ENCODE results near the gene CLIC4.
"Not testable (repeated sequence)": the region's sequence is repeated elsewhere in the genome, so short reads cannot be mapped to it uniquely, and the experiment has no call there.

The CLIC4 gene

DNA sequence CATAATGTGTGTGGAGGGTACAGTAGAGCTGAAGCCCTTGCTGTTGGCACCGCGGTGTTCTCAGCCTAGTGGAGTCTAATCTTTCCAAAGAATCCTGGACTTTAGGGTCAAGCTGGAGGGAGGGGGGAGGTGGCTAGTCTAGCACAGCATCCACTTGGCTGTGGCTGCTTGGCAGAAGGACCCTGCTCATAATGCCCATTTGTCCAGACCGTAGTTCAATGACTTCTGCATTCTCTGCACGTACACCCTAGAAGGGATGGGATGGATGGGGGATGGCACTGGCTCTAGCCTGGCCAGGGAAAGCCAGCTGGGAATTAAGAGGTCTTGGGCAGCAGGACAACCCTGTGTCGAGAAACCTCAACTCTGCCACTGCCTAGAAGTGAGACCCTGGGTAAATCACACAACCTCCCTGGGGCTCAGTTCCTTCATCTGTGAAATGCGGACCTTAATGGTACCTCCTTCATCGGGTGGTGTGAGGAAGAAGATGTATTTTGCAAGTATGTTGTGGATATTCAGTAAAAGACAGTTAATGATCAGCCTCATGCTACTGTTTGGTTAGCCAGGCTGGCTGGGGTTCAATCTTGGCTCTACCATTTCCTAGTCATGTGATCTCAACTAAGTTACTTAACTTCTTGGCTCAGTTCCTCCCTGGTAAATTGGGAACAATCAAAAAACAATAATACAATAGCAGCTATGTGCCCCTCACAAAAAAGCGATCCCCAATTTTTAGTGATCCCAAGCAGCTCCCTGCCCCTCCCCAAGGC is 27.2 kb upstream of the CLIC4 start:
- Histone ChIP-seq H3K4me3 (ENCODE audit: control insufficient read depth in 1 of 7, extremely low read depth in 1 of 7, insufficient read depth in 4 of 7, low read depth in 2 of 7, low read length in 6 of 7) (no peak overlapping the region), H3K4me1 (ENCODE audit: control extremely low read depth in 1 of 4, control insufficient read depth in 4 of 4, insufficient read depth in 4 of 4, low read length in 3 of 4) (peaks cover 0 to 10% (median 6%) of the 10 kb centered on the region in 4 experiments), H3K36me3 (ENCODE audit: control insufficient read depth in 4 of 4, insufficient read depth in 4 of 4, low read length in 3 of 4) (no peaks in the 10 kb centered on the region), H3K27ac (ENCODE audit: insufficient read depth in 1 of 2, low read depth in 1 of 2, low read length in 2 of 2, poor library complexity in 1 of 2, severe bottlenecking in 2 of 2) (no peak overlapping the region), H3K9me3 (ENCODE audit: control extremely low read depth in 1 of 5, control insufficient read depth in 4 of 5, insufficient read depth in 2 of 5, low read depth in 1 of 5, low read length in 4 of 5) (no peaks in the 10 kb centered on the region), H3K27me3 (replicated peaks in 2 of 5; ENCODE audit: control insufficient read depth in 4 of 5, insufficient read depth in 5 of 5, low read length in 4 of 5) (no peaks in the 10 kb centered on the region)
- CTCF ChIA-PET = interaction anchor here (0.8 to 2.7 kb wide), 3 partner anchors 11 to 29 kb away, joined by 3 to 7 read pairs (median 7); partner anchors contain the start of gene CLIC4
- POLR2A ChIA-PET = interaction anchor here (0.7 kb wide), 2 partner anchors 41 to 304 kb away, joined by 3 to 5 read pairs; no protein-coding TSS in a partner anchor
- WGBS (ENCODE audit: insufficient coverage) = 99% methylated on average over 6 of the region's 8 CpGs
- DNase-seq = no peak

DNA sequence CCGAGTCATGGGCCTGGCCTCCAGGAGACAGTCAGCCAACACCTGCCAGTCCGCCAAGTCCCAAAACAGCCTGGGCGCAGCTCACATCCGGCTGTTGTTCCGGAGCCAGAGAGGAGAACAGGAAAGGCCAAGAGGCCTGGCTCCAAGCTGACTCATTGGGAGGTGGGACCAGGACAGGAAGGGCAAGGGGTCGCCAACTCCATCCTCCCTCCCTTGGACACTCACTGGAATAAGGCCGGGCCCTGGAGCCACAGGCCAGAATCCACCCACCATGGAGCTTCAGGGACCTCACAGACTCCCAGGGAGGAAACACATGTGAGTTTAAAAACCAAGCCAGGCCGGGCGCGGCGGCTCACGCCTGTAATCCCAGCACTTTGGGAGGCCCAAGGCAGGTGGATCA is 25.1 kb upstream of the CLIC4 start:
- ChIA-PET CTCF (interaction anchor here (0.8 kb wide), 1 partner anchor 13 kb away, joined by 3 read pairs; no protein-coding TSS in a partner anchor), POLR2A (interaction anchor here (0.5 to 1.0 kb wide), 2 partner anchors 8 to 13 kb away, joined by 3 to 4 read pairs; no protein-coding TSS in a partner anchor)
- no peaks in the 10 kb centered on the region for H3K36me3 ChIP-seq (ENCODE audit: control insufficient read depth in 4 of 4, insufficient read depth in 4 of 4, low read length in 3 of 4)
- DNase-seq = no peak
- no peaks in the 10 kb centered on the region for H3K27me3 ChIP-seq (replicated peaks in 2 of 5; ENCODE audit: control insufficient read depth in 4 of 5, insufficient read depth in 5 of 5, low read length in 4 of 5)
- H3K27ac ChIP-seq (ENCODE audit: insufficient read depth in 1 of 2, low read depth in 1 of 2, low read length in 2 of 2, poor library complexity in 1 of 2, severe bottlenecking in 2 of 2) = no peak overlapping the region
- no peaks in the 10 kb centered on the region for H3K9me3 ChIP-seq (ENCODE audit: control extremely low read depth in 1 of 5, control insufficient read depth in 4 of 5, insufficient read depth in 2 of 5, low read depth in 1 of 5, low read length in 4 of 5)
- no peak overlapping the region for H3K4me3 ChIP-seq (ENCODE audit: control insufficient read depth in 1 of 7, extremely low read depth in 1 of 7, insufficient read depth in 4 of 7, low read depth in 2 of 7, low read length in 6 of 7)
- H3K4me1 ChIP-seq (ENCODE audit: control extremely low read depth in 1 of 4, control insufficient read depth in 4 of 4, insufficient read depth in 4 of 4, low read length in 3 of 4) = peaks cover 0 to 11% (median 8%) of the 10 kb centered on the region in 4 experiments
- 65% methylated on average over 9 of the region's 12 CpGs for WGBS (ENCODE audit: insufficient coverage)

DNA sequence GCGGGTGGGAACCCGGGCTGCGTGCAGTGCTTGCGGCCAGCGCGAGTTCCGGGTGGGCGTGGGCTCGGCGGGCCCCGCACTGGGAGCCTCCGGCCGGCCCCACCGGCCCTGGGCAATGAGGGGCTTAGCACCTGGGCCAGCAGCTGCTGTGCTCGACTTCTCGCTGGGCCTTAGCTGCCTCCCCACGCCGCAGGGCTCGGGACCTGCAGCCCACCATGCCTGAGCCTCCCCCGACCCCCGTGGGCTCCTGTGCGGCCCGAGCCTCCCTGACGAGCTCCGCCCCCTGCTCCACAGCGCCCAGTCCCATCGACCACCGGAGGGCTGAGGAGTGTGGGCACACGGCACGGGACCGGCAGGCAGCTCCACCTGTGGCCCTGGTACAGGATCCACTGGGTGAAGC is 23.7 kb upstream of the CLIC4 start:
- H3K9me3 ChIP-seq (ENCODE audit: control extremely low read depth in 1 of 5, control insufficient read depth in 4 of 5, insufficient read depth in 2 of 5, low read depth in 1 of 5, low read length in 4 of 5) = no peaks in the 10 kb centered on the region
- POLR2A ChIA-PET = no interaction called here
- peaks cover 0 to 12% (median 9%) of the 10 kb centered on the region in 4 experiments for H3K4me1 ChIP-seq (ENCODE audit: control extremely low read depth in 1 of 4, control insufficient read depth in 4 of 4, insufficient read depth in 4 of 4, low read length in 3 of 4)
- CTCF ChIA-PET = interaction anchor here (1.9 kb wide), 1 partner anchor 114 kb away, joined by 11 read pairs; no protein-coding TSS in a partner anchor
- no peak overlapping the region for H3K27ac ChIP-seq (ENCODE audit: insufficient read depth in 1 of 2, low read depth in 1 of 2, low read length in 2 of 2, poor library complexity in 1 of 2, severe bottlenecking in 2 of 2)
- no peaks in the 10 kb centered on the region for H3K36me3 ChIP-seq (ENCODE audit: control insufficient read depth in 4 of 4, insufficient read depth in 4 of 4, low read length in 3 of 4)
- no peak overlapping the region for H3K4me3 ChIP-seq (ENCODE audit: control insufficient read depth in 1 of 7, extremely low read depth in 1 of 7, insufficient read depth in 4 of 7, low read depth in 2 of 7, low read length in 6 of 7)
- no peaks in the 10 kb centered on the region for H3K27me3 ChIP-seq (replicated peaks in 2 of 5; ENCODE audit: control insufficient read depth in 4 of 5, insufficient read depth in 5 of 5, low read length in 4 of 5)
- 95% methylated on average over 27 of the region's 31 CpGs for WGBS (ENCODE audit: insufficient coverage)
- DNase-seq = no peak

DNA sequence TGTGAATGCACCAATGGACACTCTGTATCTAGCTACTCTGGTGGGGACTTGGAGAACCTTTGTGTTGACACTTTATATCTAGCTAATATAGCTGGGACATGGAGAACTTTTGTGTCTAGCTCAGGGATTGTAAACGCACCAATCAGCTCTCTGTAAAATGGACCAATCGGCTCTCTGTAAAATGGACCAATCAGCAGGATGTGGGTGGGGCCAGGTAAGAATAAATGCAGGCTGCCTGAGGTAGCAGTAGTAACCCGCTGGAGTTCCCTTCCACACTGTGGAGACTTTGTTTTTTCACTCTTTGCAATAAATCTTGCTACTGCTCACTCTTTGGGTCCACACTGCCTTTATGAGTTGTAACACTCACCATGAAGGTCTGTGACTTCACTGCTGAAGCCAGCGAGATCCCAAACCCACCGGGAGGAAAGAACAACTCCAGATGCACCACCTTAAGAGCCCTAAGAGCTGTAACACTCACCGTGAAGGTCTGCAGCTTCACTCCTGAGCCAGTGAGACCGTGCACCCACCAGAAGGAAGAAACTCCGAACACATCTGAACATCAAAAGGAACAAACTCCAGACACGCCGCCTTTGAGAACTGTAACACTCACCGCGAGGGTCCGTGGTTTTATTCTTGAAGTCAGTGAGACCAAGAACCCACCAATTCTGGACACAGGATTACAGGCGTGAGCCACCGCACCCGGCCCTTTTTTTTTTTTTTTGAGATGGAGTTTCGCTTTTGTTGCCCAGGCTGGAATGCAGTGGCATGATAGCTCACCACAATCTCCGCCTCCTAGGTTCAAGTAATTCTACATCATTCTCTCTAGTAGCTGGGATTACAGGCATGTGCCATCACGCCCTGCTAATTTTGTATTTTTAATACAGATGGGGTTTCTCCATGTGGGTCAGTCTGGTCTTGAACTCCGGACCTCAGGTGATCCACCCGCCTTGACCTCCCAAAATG is 22.9 kb upstream of the CLIC4 start:
- H3K4me3 ChIP-seq (ENCODE audit: control insufficient read depth in 1 of 7, extremely low read depth in 1 of 7, insufficient read depth in 4 of 7, low read depth in 2 of 7, low read length in 6 of 7) = peak overlapping the region in 1 of 7 experiments; percentile 59
- peaks cover 4 to 20% (median 17%) of the 10 kb centered on the region in 4 experiments for H3K4me1 ChIP-seq (ENCODE audit: control extremely low read depth in 1 of 4, control insufficient read depth in 4 of 4, insufficient read depth in 4 of 4, low read length in 3 of 4)
- CTCF ChIA-PET = interaction anchor here (1.1 to 1.9 kb wide), 3 partner anchors 11 to 123 kb away, joined by 3 to 11 read pairs (median 5); no protein-coding TSS in a partner anchor
- H3K9me3 ChIP-seq (ENCODE audit: control extremely low read depth in 1 of 5, control insufficient read depth in 4 of 5, insufficient read depth in 2 of 5, low read depth in 1 of 5, low read length in 4 of 5); H3K27me3 ChIP-seq (replicated peaks in 2 of 5; ENCODE audit: control insufficient read depth in 4 of 5, insufficient read depth in 5 of 5, low read length in 4 of 5); POLR2A ChIA-PET; H3K36me3 ChIP-seq (ENCODE audit: control insufficient read depth in 4 of 4, insufficient read depth in 4 of 4, low read length in 3 of 4); H3K27ac ChIP-seq (ENCODE audit: insufficient read depth in 1 of 2, low read depth in 1 of 2, low read length in 2 of 2, poor library complexity in 1 of 2, severe bottlenecking in 2 of 2): not testable (repeated sequence)
- DNase-seq = peak in 2 of 3 donors; percentile 49 to 55
- WGBS (ENCODE audit: insufficient coverage) = 92% methylated on average over 12 of the region's 21 CpGs

DNA sequence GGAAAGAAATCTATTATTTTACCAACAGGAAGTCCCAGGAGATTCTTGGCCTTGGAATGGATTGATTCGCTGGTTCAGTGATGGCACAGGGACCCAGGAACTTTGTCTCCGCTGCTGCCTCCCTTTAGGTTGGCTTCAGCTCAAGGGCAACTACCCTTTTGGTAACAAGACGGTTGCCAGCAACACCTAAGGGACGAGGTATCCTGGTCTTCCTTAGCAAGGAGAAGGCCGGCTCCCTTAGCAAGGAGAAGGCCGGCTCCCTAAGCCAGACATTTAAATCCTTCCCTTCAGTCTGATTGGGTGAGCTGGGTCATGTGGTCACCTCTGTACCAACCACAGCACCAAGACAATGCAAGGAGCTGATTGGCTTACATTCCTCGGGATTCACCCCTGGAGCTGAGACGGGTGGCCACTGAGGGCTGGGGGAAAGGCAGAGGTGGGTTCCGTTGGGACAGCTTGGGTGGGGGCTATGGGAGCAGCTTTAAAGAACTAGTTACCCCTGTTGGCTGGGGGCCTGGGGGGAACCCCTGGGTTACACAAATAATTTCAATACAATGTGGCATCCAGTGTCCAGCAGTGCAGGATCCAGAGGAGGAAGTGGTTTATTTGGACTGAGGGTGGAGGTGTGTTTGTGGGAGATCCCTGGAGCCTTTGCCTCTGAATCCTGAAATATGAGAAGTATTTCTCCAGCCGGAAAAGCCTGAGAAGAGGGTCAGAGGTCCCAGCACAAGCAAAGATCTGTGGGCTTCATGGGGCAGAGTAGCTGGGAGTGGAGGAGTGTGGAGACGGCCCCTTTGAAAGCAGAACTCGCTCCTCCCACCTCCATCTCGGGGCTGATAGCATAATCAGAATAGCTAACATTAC is 20.7 kb upstream of the CLIC4 start:
- Histone ChIP-seq H3K4me3 (ENCODE audit: control insufficient read depth in 1 of 7, extremely low read depth in 1 of 7, insufficient read depth in 4 of 7, low read depth in 2 of 7, low read length in 6 of 7) (no peak overlapping the region), H3K27me3 (replicated peaks in 2 of 5; ENCODE audit: control insufficient read depth in 4 of 5, insufficient read depth in 5 of 5, low read length in 4 of 5) (no peaks in the 10 kb centered on the region), H3K36me3 (ENCODE audit: control insufficient read depth in 4 of 4, insufficient read depth in 4 of 4, low read length in 3 of 4) (no peaks in the 10 kb centered on the region), H3K4me1 (ENCODE audit: control extremely low read depth in 1 of 4, control insufficient read depth in 4 of 4, insufficient read depth in 4 of 4, low read length in 3 of 4) (peaks cover 4 to 29% (median 19%) of the 10 kb centered on the region in 4 experiments), H3K9me3 (ENCODE audit: control extremely low read depth in 1 of 5, control insufficient read depth in 4 of 5, insufficient read depth in 2 of 5, low read depth in 1 of 5, low read length in 4 of 5) (no peaks in the 10 kb centered on the region), H3K27ac (ENCODE audit: insufficient read depth in 1 of 2, low read depth in 1 of 2, low read length in 2 of 2, poor library complexity in 1 of 2, severe bottlenecking in 2 of 2) (no peak overlapping the region)
- DNase-seq = no peak
- ChIA-PET POLR2A (no interaction called here), CTCF (interaction anchor here (1.7 to 1.9 kb wide), 2 partner anchors 10 to 111 kb away, joined by 4 to 5 read pairs; no protein-coding TSS in a partner anchor)
- 99% methylated on average over 7 of the region's 13 CpGs for WGBS (ENCODE audit: insufficient coverage)

DNA sequence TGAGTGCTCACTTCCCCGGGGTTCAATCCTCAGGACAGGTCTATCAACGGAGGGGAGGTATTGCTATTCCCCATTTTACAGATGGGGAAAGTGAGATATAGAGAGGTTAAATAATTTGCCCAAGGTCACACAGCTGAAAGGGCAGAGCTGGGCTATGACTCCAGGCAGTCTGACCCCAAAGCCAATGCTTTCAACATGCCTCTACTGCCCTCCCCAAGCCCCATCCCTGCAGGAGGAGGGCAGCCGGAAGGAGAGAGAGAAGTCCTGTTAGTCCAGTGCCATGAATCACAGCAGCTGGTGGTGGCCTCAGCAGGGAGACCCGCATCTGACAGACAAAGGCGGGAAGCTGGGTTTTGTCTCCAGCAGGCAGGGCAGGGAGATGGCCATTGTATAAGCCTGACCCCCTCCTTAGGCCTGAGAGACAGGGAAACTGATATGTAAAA is 20.0 kb upstream of the CLIC4 start:
- Histone ChIP-seq H3K4me3 (ENCODE audit: control insufficient read depth in 1 of 7, extremely low read depth in 1 of 7, insufficient read depth in 4 of 7, low read depth in 2 of 7, low read length in 6 of 7) (no peak overlapping the region), H3K27me3 (replicated peaks in 2 of 5; ENCODE audit: control insufficient read depth in 4 of 5, insufficient read depth in 5 of 5, low read length in 4 of 5) (no peaks in the 10 kb centered on the region), H3K36me3 (ENCODE audit: control insufficient read depth in 4 of 4, insufficient read depth in 4 of 4, low read length in 3 of 4) (no peaks in the 10 kb centered on the region), H3K9me3 (ENCODE audit: control extremely low read depth in 1 of 5, control insufficient read depth in 4 of 5, insufficient read depth in 2 of 5, low read depth in 1 of 5, low read length in 4 of 5) (no peaks in the 10 kb centered on the region), H3K4me1 (ENCODE audit: control extremely low read depth in 1 of 4, control insufficient read depth in 4 of 4, insufficient read depth in 4 of 4, low read length in 3 of 4) (peaks cover 4 to 25% (median 14%) of the 10 kb centered on the region in 4 experiments), H3K27ac (ENCODE audit: insufficient read depth in 1 of 2, low read depth in 1 of 2, low read length in 2 of 2, poor library complexity in 1 of 2, severe bottlenecking in 2 of 2) (no peak overlapping the region)
- no peak for DNase-seq
- CTCF ChIA-PET = interaction anchor here (1.6 to 1.7 kb wide), 2 partner anchors 37 to 110 kb away, joined by 4 read pairs; no protein-coding TSS in a partner anchor
- 96% methylated on average over 2 of the region's 5 CpGs for WGBS (ENCODE audit: insufficient coverage)
- POLR2A ChIA-PET = no interaction called here
